ENCODE data around the gene PTPRA. TPM values are rescaled to one million over a fixed set of nuclear protein-coding genes. Genes with fewer than 3 reads are reported as not detected.

The PTPRA gene
- total and polyA plus RNA-seq, 2 experiments from 2014 or later, result 45.1 to 51.8 TPM

- H3K4me2 ChIP-seq, result no peak overlapping the region
- peaks cover 13% of the 10 kb centered on the region for H3K79me2 ChIP-seq
- H3K9me2 ChIP-seq (replicated peaks; ENCODE audit: insufficient read depth), result no peaks in the 10 kb centered on the region
- no peaks in the 10 kb centered on the region for H3K36me3 ChIP-seq (replicated peaks; ENCODE audit: insufficient read depth, low read depth)
- TF ChIP-seq CTCF (IDR thresholded peaks at IDR 0.05; ENCODE audit: poor library complexity), result no peak
- no peak for TF ChIP-seq EZH2phosphoT487 (IDR thresholded peaks at IDR 0.05; ENCODE audit: low read depth, severe bottlenecking, unreplicated experiment)
- TF ChIP-seq EZH2 (IDR thresholded peaks at IDR 0.05; ENCODE audit: borderline replicate concordance), result no peak
- H3K27me3 ChIP-seq, result no peaks in the 10 kb centered on the region
- H3K4me3 ChIP-seq, result no peak overlapping the region
- no peak overlapping the region for H2AFZ ChIP-seq
- H3K27ac ChIP-seq, result no peak overlapping the region
- no peaks in the 10 kb centered on the region for H4K20me1 ChIP-seq (ENCODE audit: insufficient read depth, poor library complexity, severe bottlenecking)
- peaks cover 11% of the 10 kb centered on the region for H3K4me1 ChIP-seq (ENCODE audit: insufficient read depth)
- H3K9me3 ChIP-seq (ENCODE audit: low read depth), result no peaks in the 10 kb centered on the region
- WGBS (ENCODE audit: low lambda C conversion rate, missing lambda C conversion rate), result 94% methylated on average over 6 of the region's 6 CpGs
- DNase-seq (ENCODE audit: low spot score), result no peak
Observed at GRCh38 chr20:2835331-2835796, 37.9 kb upstream of the PTPRA start.

- no peak overlapping the region for H3K27ac ChIP-seq
- no peak overlapping the region for H2AFZ ChIP-seq
- no peak overlapping the region for H3K4me2 ChIP-seq
- WGBS (ENCODE audit: low lambda C conversion rate, missing lambda C conversion rate), result 100% methylated on average over 4 of the region's 5 CpGs
- H4K20me1 ChIP-seq (ENCODE audit: insufficient read depth, poor library complexity, severe bottlenecking), result no peaks in the 10 kb centered on the region
- H3K9me2 ChIP-seq (replicated peaks; ENCODE audit: insufficient read depth), result no peaks in the 10 kb centered on the region
- TF ChIP-seq EZH2phosphoT487 (IDR thresholded peaks at IDR 0.05; ENCODE audit: low read depth, severe bottlenecking, unreplicated experiment), result no peak
- TF ChIP-seq EZH2 (IDR thresholded peaks at IDR 0.05; ENCODE audit: borderline replicate concordance), result no peak
- TF ChIP-seq CTCF (IDR thresholded peaks at IDR 0.05; ENCODE audit: poor library complexity), result no peak
- H3K36me3 ChIP-seq (replicated peaks; ENCODE audit: insufficient read depth, low read depth), result no peaks in the 10 kb centered on the region
- H3K9me3 ChIP-seq (ENCODE audit: low read depth), result no peaks in the 10 kb centered on the region
- no peaks in the 10 kb centered on the region for H3K27me3 ChIP-seq
- peaks cover 13% of the 10 kb centered on the region for H3K79me2 ChIP-seq
- peaks cover 11% of the 10 kb centered on the region for H3K4me1 ChIP-seq (ENCODE audit: insufficient read depth)
- DNase-seq (ENCODE audit: low spot score), result no peak
- H3K4me3 ChIP-seq, result no peak overlapping the region
Observed at GRCh38 chr20:2836035-2836434, 37.2 kb upstream of the PTPRA start.

DNA sequence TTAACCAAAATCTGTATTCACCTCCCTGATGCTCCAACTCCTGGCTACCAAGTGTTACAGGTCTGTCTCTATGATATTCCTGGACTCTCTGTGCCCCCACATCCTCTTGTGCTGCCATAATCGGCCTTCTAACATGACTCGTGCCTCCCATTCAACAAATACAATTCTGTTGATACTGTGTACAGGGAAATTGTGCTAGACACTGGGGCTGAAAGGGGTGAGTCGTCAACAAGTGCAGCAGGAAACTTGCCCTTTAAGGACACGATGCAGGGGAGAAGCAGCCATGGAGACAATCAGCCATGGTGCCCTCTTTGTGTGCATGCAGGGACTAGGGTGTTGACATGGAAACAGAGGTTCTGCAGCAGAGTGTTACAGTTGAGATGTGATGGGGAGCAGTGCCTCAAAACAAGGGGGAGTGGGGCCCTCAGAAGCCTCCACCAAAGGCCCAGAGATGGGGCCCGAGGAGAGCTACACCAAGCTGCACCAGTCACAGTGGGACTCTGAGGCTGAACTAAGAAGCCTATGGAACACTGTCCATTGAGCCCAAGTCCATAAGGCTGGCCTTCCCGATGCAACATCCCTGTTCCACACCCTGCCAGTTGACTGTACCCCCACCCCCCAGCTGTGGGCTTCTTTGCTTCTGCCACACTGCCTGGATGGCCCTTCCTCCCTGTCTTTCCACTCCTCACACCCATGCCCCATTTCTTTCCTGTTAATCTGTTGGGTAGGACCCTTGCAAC is 35.9 kb upstream of the PTPRA start:
- 98% methylated on average over 6 of the region's 6 CpGs for WGBS (ENCODE audit: low lambda C conversion rate, missing lambda C conversion rate)
- H3K4me3 ChIP-seq, result no peak overlapping the region
- no peak for DNase-seq (ENCODE audit: low spot score)
- TF ChIP-seq CTCF (IDR thresholded peaks at IDR 0.05; ENCODE audit: poor library complexity) (no peak), EZH2phosphoT487 (IDR thresholded peaks at IDR 0.05; ENCODE audit: low read depth, severe bottlenecking, unreplicated experiment) (no peak), EZH2 (IDR thresholded peaks at IDR 0.05; ENCODE audit: borderline replicate concordance) (no peak)
- no peaks in the 10 kb centered on the region for H4K20me1 ChIP-seq (ENCODE audit: insufficient read depth, poor library complexity, severe bottlenecking)
- H3K27ac ChIP-seq, result no peak overlapping the region
- H3K36me3 ChIP-seq (replicated peaks; ENCODE audit: insufficient read depth, low read depth), result no peaks in the 10 kb centered on the region
- peaks cover 15% of the 10 kb centered on the region for H3K4me1 ChIP-seq (ENCODE audit: insufficient read depth)
- H3K27me3 ChIP-seq, result no peaks in the 10 kb centered on the region
- no peaks in the 10 kb centered on the region for H3K9me2 ChIP-seq (replicated peaks; ENCODE audit: insufficient read depth)
- H2AFZ ChIP-seq, result no peak overlapping the region
- H3K4me2 ChIP-seq, result no peak overlapping the region
- peaks cover 22% of the 10 kb centered on the region for H3K79me2 ChIP-seq
- no peaks in the 10 kb centered on the region for H3K9me3 ChIP-seq (ENCODE audit: low read depth)

All from hepatocyte (in vitro differentiated cells).